Measurements from ENCODE around the gene COL12A1. TPM values are rescaled to one million over a fixed set of nuclear protein-coding genes. Genes with fewer than 3 reads are reported as not detected.

The COL12A1 gene
- total and polyA plus RNA-seq, 9 of the 15 experiments (the other 6 are each of a cell fraction or from before 2014, with no cell fraction given): 0.11 TPM; not detected in 8

- TF ChIP-seq ZNF280B (CRISPR knock-in tag; IDR thresholded peaks at IDR 0.05) (no peak), FOXJ3 (CRISPR knock-in tag; IDR thresholded peaks at IDR 0.05) (no peak), CBX3 (IDR thresholded peaks at IDR 0.05; ENCODE audit: borderline replicate concordance in 1 of 2, low read length in 2 of 2) (peak in 1 of 2 experiments; percentile 90; a peak in 2 of 3 replicates), ARID4B (CRISPR knock-in tag; IDR thresholded peaks at IDR 0.05) (peak; percentile 45; the same call in 1 of the 2 replicates), ZNF75A (CRISPR knock-in tag; IDR thresholded peaks at IDR 0.05) (no peak), HMG20A (CRISPR knock-in tag; conservative IDR thresholded peaks at IDR 0.05) (no peak), E2F8 (IDR thresholded peaks at IDR 0.05; ENCODE audit: low read depth, partially characterized antibody) (peak; percentile 82), RBBP5 (IDR thresholded peaks at IDR 0.05; ENCODE audit: borderline replicate concordance, insufficient read depth, low read length, poor library complexity, severe bottlenecking) (no peak), SPI1 (IDR thresholded peaks at IDR 0.05; ENCODE audit: borderline replicate concordance, low read depth, low read length) (0 out of 2 replicates have a peak, but pooled peaks have one; percentile 12), MLX (CRISPR knock-in tag; conservative IDR thresholded peaks at IDR 0.05) (0 out of 4 replicates have a peak, but pooled peaks of 1 of the 2 experiments have one; percentile 52), ZBTB49 (CRISPR knock-in tag; IDR thresholded peaks at IDR 0.05; ENCODE audit: borderline replicate concordance) (no peak), ZNF695 (CRISPR knock-in tag; IDR thresholded peaks at IDR 0.05) (no peak), KDM5B (IDR thresholded peaks at IDR 0.05; ENCODE audit: insufficient replicate concordance, low read depth, low read length) (peak; percentile 86)
Observed at GRCh38 chr6:75243333-75244062, 37.6 kb upstream of the COL12A1 start, which contains the start of gene COX7A2 (continued).

Data from K562 (cell line).